ENCODE measurements around the gene SHC3.

The SHC3 gene

GRCh38 chr9:88996921-88997235 is 181.7 kb downstream of the SHC3 start:
- no peak for DNase-seq

GRCh38 chr9:88996046-88996920 is 182.3 kb downstream of the SHC3 start:
- DNase-seq: no peak

GRCh38 chr9:88995627-88996026 is 183.0 kb downstream of the SHC3 start:
- DNase-seq: no peak

- no peak for DNase-seq
These were observed 183.4 kb downstream of the SHC3 start for GRCh38 chr9:88995200-88995577.

GRCh38 chr9:88994469-88995199 is 184.0 kb downstream of the SHC3 start:
- DNase-seq: no peak

- DNase-seq: no peak
These were observed 184.7 kb downstream of the SHC3 start for GRCh38 chr9:88993871-88994460.

GRCh38 chr9:88993327-88993726 is 185.3 kb downstream of the SHC3 start:
- no peak for DNase-seq

GRCh38 chr9:88992556-88992955 is 186.1 kb downstream of the SHC3 start:
- DNase-seq: no peak

GRCh38 chr9:88991066-88992034 is 187.3 kb downstream of the SHC3 start, which contains the start of gene S1PR3:
Gene S1PR3, plus strand, starts transcription at chr9:88991468. Its CDS starts 9,733 bp downstream, at chr9:89001201.
- peak; percentile 15 for DNase-seq

- DNase-seq: no peak
These were observed 187.9 kb downstream of the SHC3 start for GRCh38 chr9:88990729-88991065.

- DNase-seq: no peak
These were observed 188.4 kb downstream of the SHC3 start for GRCh38 chr9:88990041-88990728.

- DNase-seq: no peak
These were observed 189.6 kb downstream of the SHC3 start for GRCh38 chr9:88988796-88989641.

GRCh38 chr9:88987661-88988060 is 191.0 kb downstream of the SHC3 start:
- DNase-seq: no peak

- DNase-seq: no peak
These were observed 191.8 kb downstream of the SHC3 start for GRCh38 chr9:88986776-88987175.

- DNase-seq: no peak
These were observed 193.0 kb downstream of the SHC3 start for GRCh38 chr9:88985616-88986015.

- no peak for DNase-seq
These were observed 194.1 kb downstream of the SHC3 start for GRCh38 chr9:88984543-88984883.

- DNase-seq: no peak
These were observed 194.6 kb downstream of the SHC3 start for GRCh38 chr9:88983865-88984542.

- DNase-seq: no peak
These were observed 197.8 kb downstream of the SHC3 start for GRCh38 chr9:88980740-88981203.

- no peak for DNase-seq
These were observed 198.8 kb downstream of the SHC3 start for GRCh38 chr9:88979791-88980190.

- no peak for DNase-seq
These were observed 199.6 kb downstream of the SHC3 start for GRCh38 chr9:88979021-88979420.

GRCh38 chr9:88978034-88978433 is 200.6 kb downstream of the SHC3 start:
- DNase-seq: no peak
